OCI-LY3 (cell line): ENCODE measurements around the gene GMPR.

Experiments used
- H2AFZ ChIP-seq: fragments of 200-600, 300-600 bp; shearing (Covaris generic); 2 replicates; pipeline ENCODE4 v1.6.0; 2014; ENCODE audit warnings: antibody characterized with exemption, low read depth, low read length
- H3K27ac ChIP-seq: fragments of 200-600, 300-600 bp; sonication (generic); 2 replicates; pipeline ENCODE4 v1.5.1; 2014; ENCODE audit warnings: mild to moderate bottlenecking, low read length, moderate library complexity, mixed read lengths
- H3K27me3 ChIP-seq: fragments of 200-600, 300-600 bp; sonication (generic); 2 replicates; pipeline ENCODE4 v1.6.1; 2014; ENCODE audit warnings: low read depth, low read length, mixed read lengths
- H3K36me3 ChIP-seq: fragments of 200-600, 300-600 bp; sonication (generic); replicated peaks from 2 replicates; pipeline ENCODE3; 2014; ENCODE audit warnings: low read depth, low read length, mixed read lengths
- H3K4me1 ChIP-seq: fragments of 300-600, 200-600 bp; sonication (generic); 2 replicates; pipeline ENCODE4 v1.6.1; 2014; ENCODE audit warnings: low read length, mixed read lengths
- H3K4me2 ChIP-seq: fragments of 200-600, 300-600 bp; sonication (generic); 2 replicates; pipeline ENCODE4 v1.6.1; 2014; ENCODE audit warnings: low read length, mixed read lengths
- H3K4me3 ChIP-seq: fragments of 300-600, 200-600 bp; sonication (generic); 2 replicates; pipeline ENCODE4 v1.5.1; 2014; ENCODE audit warnings: antibody characterized with exemption, mild to moderate bottlenecking, low read length, moderate library complexity
- H3K79me2 ChIP-seq: fragments of 300-600, 200-600 bp; shearing (Covaris generic); 2 replicates; pipeline ENCODE4 v1.6.1; 2014; ENCODE audit warnings: mild to moderate bottlenecking, low read length, mixed read lengths
- H3K9ac ChIP-seq: fragments of 300-600, 200-600 bp; shearing (Covaris generic); 2 replicates; pipeline ENCODE4 v1.6.0; 2014; ENCODE audit warnings: mild to moderate bottlenecking, low read length, moderate library complexity
- H3K9me3 ChIP-seq: fragments of 200-600, 300-600 bp; shearing (Covaris generic); 2 replicates; pipeline ENCODE4 v1.6.1; 2014; ENCODE audit warnings: low read length, mixed read lengths; ENCODE audit not compliant: insufficient read depth
- H4K20me1 ChIP-seq: fragments of 200-600, 300-600 bp; sonication (generic); 2 replicates; pipeline ENCODE4 v1.6.1; 2016; ENCODE audit warnings: low read length, mixed read lengths; ENCODE audit not compliant: insufficient read depth
- CTCF ChIP-seq: fragments of 200-600, 300-600 bp; sonication (generic); IDR thresholded peaks from 2 replicates; pipeline ENCODE4 v1.5.1; 2014; ENCODE audit warnings: antibody characterized with exemption, low read length, low read depth
- EZH2phosphoT487 ChIP-seq: fragments of 200-600 bp; shearing (Covaris generic); IDR thresholded peaks from 2 replicates; pipeline ENCODE4 v1.6.1; 2018; ENCODE audit warnings: antibody characterized with exemption, mixed run types, low read depth

GMPR gene

GRCh38 chr6:16227048-16227562 is 11.3 kb upstream of the GMPR start:
- no peak overlapping the region for H3K4me2 ChIP-seq
- no peak overlapping the region for H3K27ac ChIP-seq
- no peaks in the 10 kb centered on the region for H4K20me1 ChIP-seq
- no peaks in the 10 kb centered on the region for H3K9me3 ChIP-seq
- H3K36me3 ChIP-seq = no peaks in the 10 kb centered on the region
- no peaks in the 10 kb centered on the region for H3K4me1 ChIP-seq
- H3K9ac ChIP-seq = no peak overlapping the region
- no peak overlapping the region for H2AFZ ChIP-seq
- H3K4me3 ChIP-seq = no peak overlapping the region
- TF ChIP-seq CTCF = no peak
- TF ChIP-seq EZH2phosphoT487 = no peak
- H3K27me3 ChIP-seq = no peaks in the 10 kb centered on the region
- no peaks in the 10 kb centered on the region for H3K79me2 ChIP-seq

DNA sequence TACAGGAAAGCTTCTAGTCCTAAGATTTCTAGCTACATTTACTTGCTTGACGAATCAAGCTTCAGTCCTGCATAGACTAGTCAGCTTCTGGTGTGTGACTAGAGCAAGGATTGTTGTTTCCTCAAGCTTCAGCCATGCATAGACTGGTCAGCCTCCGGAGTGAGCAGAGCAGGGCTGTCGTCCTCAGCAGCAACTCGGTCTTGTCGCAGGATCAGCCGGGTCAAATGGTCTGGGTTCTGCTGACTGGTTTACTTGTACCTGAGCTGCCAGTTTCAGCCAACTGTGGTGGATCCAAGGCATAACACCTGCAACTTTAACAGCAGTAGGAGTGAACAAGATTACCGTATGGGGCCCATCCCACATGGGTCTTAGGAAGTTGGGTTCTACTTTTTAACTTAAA is 10.8 kb upstream of the GMPR start:
- TF ChIP-seq EZH2phosphoT487 (no peak), CTCF (no peak)
- Histone ChIP-seq H3K27ac (no peak overlapping the region), H3K9me3 (no peaks in the 10 kb centered on the region)

GRCh38 chr6:16228043-16228442 is 10.3 kb upstream of the GMPR start:
- TF ChIP-seq CTCF = no peak
- no peak for TF ChIP-seq EZH2phosphoT487
- H3K9ac ChIP-seq = no peak overlapping the region
- H3K4me3 ChIP-seq = no peak overlapping the region
- no peak overlapping the region for H3K27ac ChIP-seq
- no peak overlapping the region for H3K4me2 ChIP-seq
- H3K79me2 ChIP-seq = no peaks in the 10 kb centered on the region
- no peaks in the 10 kb centered on the region for H3K27me3 ChIP-seq
- no peaks in the 10 kb centered on the region for H3K4me1 ChIP-seq
- no peaks in the 10 kb centered on the region for H3K9me3 ChIP-seq
- H4K20me1 ChIP-seq = no peaks in the 10 kb centered on the region
- no peaks in the 10 kb centered on the region for H3K36me3 ChIP-seq
- no peak overlapping the region for H2AFZ ChIP-seq

More for the DNA sequence above, 10.8 kb upstream of the GMPR start:
- no peak overlapping the region for H2AFZ ChIP-seq
- no peaks in the 10 kb centered on the region for H3K79me2 ChIP-seq
- no peak overlapping the region for H3K9ac ChIP-seq
- no peaks in the 10 kb centered on the region for H3K4me1 ChIP-seq
- H4K20me1 ChIP-seq = no peaks in the 10 kb centered on the region
- H3K36me3 ChIP-seq = no peaks in the 10 kb centered on the region
- H3K4me3 ChIP-seq = no peak overlapping the region
- H3K27me3 ChIP-seq = no peaks in the 10 kb centered on the region
- H3K4me2 ChIP-seq = no peak overlapping the region

DNA sequence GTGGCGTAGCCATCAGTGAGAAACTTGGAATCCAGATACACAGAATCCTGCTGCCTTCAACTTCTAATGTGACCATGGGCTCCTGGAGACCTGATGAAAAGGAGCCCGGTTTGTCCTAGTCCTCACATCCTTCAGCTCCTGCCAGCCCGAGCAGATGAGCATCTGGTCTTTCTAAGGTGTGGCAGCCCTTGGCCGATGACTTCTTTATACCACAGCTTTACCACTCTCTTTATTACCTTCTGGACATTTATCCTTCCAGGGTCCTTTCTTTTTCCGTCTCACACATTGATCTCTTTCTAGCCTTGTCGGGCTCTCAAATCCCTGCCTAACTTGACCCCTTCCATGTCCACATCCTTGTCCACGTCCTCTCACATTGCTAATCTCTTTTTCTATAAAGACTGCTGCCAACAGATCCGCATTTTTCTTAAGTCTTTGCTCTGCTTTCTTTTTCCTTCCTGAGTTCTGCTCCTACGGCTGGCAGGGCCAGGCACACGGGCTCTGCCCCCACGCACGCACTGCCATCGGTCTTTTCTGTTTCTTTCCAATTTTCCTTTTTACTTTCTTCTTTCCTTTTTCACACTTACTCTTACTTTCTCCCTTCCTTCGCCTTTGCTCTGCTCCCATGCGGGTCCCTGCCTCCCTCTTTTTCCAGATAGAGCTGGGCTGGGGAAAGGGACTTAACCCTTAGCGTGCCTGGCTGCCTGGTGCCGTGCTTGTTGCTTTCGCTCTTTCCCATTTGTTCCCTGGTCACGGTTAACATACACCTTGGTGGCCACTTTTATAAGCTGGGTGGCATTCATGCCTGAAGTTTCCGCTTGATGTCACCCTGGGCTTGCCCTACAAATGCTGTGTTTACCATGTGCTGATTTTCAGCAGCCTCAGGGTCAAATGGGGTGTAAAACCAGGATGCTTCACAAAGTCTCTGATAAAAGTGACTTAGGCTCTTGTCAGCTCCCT is 9.4 kb upstream of the GMPR start:
- Histone ChIP-seq H4K20me1 (no peaks in the 10 kb centered on the region), H3K27me3 (no peaks in the 10 kb centered on the region), H3K36me3 (no peaks in the 10 kb centered on the region), H3K9ac (no peak overlapping the region), H2AFZ (no peak overlapping the region), H3K79me2 (no peaks in the 10 kb centered on the region), H3K4me1 (no peaks in the 10 kb centered on the region), H3K27ac (no peak overlapping the region), H3K4me3 (no peak overlapping the region), H3K9me3 (no peaks in the 10 kb centered on the region), H3K4me2 (no peak overlapping the region)
- no peak for TF ChIP-seq EZH2phosphoT487
- TF ChIP-seq CTCF = no peak
